Spleen (tissue), 7 donors: ENCODE measurements around the gene PLA2G4B.

Source experiments
- CTCF ChIP-seq, 11 experiments: fragments of 200-600 bp in 7 of 11; fragments of 450-650 bp in 4 of 11; sonication (generic) in 4 of 11; IDR thresholded peaks in 8 of 11; conservative IDR thresholded peaks in 3 of 11; 1 replicate in 7 of 11; 2 replicates in 4 of 11; pipeline versions ENCODE4 v1.4.0 to v1.8.0; 2016 to 2021; ENCODE audit warnings: antibody characterized with exemption in 11 of 11, inconsistent platforms in 4 of 11, mild to moderate bottlenecking in 1 of 11
- POLR2AphosphoS5 ChIP-seq, 3 donors: sonication (generic); formaldehyde crosslinking; IDR thresholded peaks; one replicate each; pipeline ENCODE4 v1.5.1; 2017; ENCODE audit warnings: antibody characterized with exemption in 3 of 3
- donor health status: DM: no; HTN: no; CAD: no; lungs with moderate emphysema.
- donor health status: DM: no; HTN: no; CAD: no.
- donor health status: DM: no; HTN: no; CAD: no.

DNA sequence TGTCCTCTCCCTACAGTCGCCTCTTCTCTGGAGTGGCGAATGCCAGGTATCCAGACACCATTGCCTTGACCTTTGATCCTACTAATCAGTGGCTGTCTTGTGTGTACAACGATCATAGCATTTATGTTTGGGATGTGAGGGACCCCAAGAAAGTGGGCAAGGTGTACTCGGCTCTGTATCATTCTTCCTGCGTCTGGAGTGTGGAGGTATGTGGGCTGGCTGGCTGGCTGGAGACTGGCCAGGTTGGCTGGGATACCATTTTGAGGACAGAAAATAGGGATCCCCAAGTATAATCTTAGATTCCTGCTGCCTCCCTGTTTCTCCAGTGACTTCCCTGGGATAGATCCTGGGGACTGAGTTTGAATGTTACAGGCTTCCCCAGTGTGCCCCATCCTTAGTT is 24.1 kb upstream of the PLA2G4B start:
- TF ChIP-seq CTCF (IDR thresholded peaks at IDR 0.05 in 8 of 11, conservative IDR thresholded peaks at IDR 0.05 in 3 of 11), result no peak
- no peak for TF ChIP-seq POLR2AphosphoS5 (IDR thresholded peaks at IDR 0.05)
